Retinal pigment epithelial cell (primary cell): ENCODE measurements around the gene HCFC2.
A peak's percentile ranks its signal among the peaks of the same experiment; 100 is the strongest.

Source experiments
- DNase-seq: peaks from one replicate; pipeline ENCODE4 v3.0.0-alpha.2; 2010; ENCODE audit warnings: low read depth
- H3K4me3 ChIP-seq: 2 replicates; pipeline ENCODE4 v1.5.1; 2011; ENCODE audit warnings: mild to moderate bottlenecking, low read length, control low read depth, moderate library complexity
- TF ChIP-seq, protein P1 (sequence below): conservative IDR thresholded peaks from 2 replicates; pipeline ENCODE4 v1.5.1; 2011; ENCODE audit warnings: low read depth, low read length, control low read depth, inconsistent platforms

HCFC2 gene

DNA sequence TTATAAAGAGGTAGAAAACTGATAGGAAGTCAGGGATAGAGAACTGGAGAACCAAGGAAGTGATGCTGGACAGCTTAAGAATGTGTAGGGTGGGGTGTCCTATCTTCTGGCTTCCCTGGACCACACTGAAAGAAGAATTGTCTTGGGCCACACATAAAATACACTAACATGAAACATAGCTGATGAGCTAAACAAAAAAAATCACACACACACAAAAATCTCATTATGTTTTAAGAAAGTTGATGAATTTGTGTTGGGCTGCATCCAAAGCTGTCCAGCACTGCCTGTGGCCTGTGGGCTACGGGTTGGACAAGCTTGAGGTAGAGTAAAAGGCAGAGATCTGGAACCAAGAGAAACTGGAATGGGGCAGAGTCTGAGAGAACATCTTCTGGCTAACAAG lies 21.8 kb upstream of the HCFC2 start:
- no peak for DNase-seq
- TF ChIP-seq, protein P1, sequence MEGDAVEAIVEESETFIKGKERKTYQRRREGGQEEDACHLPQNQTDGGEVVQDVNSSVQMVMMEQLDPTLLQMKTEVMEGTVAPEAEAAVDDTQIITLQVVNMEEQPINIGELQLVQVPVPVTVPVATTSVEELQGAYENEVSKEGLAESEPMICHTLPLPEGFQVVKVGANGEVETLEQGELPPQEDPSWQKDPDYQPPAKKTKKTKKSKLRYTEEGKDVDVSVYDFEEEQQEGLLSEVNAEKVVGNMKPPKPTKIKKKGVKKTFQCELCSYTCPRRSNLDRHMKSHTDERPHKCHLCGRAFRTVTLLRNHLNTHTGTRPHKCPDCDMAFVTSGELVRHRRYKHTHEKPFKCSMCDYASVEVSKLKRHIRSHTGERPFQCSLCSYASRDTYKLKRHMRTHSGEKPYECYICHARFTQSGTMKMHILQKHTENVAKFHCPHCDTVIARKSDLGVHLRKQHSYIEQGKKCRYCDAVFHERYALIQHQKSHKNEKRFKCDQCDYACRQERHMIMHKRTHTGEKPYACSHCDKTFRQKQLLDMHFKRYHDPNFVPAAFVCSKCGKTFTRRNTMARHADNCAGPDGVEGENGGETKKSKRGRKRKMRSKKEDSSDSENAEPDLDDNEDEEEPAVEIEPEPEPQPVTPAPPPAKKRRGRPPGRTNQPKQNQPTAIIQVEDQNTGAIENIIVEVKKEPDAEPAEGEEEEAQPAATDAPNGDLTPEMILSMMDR = no peak
- no peak overlapping the region for H3K4me3 ChIP-seq

DNA sequence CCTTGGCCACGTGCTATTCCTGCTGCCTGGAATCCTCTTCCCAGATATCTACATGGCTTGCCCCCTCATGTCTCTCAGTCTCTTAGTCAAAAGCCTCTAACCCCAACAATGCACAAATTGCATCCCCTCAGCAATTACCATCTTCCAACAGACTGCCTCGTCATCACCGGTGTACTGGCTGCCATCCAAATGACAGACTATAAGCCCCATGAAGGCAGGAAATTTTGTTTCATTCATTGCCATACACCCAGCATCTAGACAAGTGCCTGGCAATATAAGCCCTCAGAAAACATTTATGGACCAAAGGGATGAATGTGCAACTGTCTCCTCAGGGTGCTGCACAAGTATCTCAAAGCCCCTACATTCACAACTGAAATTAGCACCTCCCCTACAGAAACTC lies 20.2 kb upstream of the HCFC2 start:
- no peak for DNase-seq
- TF ChIP-seq, protein P1 = no peak
- H3K4me3 ChIP-seq = no peak overlapping the region

DNA sequence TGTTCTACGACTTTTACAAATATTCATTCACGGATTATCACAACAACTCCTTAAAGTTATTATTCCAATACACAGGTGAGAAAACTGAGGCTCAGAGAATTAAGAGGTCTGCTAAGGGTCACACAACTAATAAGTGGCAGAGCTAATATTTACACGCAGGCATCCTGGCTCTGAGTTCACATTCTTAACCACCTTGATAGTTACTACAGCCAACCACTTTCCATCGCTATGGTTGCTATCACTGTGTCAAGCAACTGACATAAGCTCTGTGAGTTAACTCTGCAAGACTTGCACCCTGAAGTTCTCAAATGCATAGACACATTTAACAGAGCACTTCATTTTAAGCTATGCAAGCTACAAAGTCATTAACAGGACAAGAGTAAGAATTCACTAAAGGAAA lies 18.0 kb upstream of the HCFC2 start:
- TF ChIP-seq, protein P1 = no peak
- DNase-seq = no peak
- H3K4me3 ChIP-seq = no peak overlapping the region

DNA sequence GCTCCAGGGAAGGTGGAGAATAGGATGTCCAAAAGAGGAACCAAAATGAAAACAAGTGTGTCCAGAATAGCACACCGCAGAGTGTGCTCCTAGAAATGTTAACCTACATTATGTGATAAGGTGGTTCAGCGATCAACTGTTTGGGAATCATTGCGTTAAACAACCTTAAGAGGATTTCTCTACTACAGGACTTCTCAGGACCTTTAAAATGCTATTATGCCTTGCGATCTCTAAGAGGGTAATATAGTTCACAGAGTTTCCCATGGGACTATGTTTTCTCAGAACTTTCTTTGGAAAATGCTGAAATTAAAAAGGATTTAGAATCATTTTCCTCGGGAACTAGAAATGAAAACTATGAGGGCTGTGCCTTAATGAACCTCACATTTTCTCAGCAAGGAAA lies 16.2 kb upstream of the HCFC2 start:
- no peak for DNase-seq
- H3K4me3 ChIP-seq = no peak overlapping the region
- TF ChIP-seq, protein P1 = no peak

DNA sequence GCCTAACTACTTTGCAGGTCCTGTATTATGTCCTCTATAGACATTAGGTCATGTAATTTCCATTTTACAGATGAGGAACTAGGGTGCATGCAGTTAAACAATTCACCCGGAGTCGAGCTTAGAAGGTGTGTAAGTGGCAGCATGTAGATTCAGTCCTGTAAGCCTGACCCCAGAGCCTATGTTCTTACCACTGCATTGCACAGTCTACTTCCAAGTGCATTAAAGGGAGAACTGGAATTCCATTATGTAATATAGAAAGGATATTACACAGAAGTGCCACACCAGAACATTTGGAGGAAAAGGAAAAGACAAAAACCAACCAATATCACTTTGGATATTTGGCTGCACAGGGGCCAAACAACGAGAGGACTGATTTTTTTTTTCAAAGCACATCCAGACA lies 15.5 kb upstream of the HCFC2 start:
- no peak overlapping the region for H3K4me3 ChIP-seq
- no peak for DNase-seq
- TF ChIP-seq, protein P1 = no peak

DNA sequence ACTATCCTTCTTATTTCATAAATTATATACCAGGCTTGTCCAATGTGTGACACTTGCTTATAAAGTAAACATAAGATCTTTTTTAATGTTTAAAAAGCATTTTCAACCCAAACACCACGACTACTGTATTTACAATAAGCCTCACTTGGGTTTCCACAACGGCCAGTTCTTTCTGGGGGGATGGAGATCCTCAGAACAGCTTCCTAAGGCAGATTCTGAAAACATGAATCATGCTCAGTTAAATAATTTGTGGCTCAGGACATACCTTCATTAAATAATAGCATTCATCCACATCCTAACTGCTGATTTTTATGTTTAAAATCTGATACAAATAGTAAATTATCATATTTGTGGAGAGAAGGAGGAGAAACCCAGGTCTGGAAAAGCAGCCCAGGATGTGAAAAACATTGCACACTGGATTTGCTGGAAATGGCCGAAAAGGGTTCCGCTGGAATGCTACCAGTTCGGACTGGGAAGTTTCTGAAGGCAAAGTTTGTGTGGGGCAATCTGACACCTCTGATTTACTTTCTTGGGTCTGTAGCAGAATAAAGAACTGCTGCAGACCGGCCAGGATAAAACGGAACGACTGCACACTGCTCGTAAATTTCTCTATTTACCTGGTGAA lies 14.9 kb upstream of the HCFC2 start:
- TF ChIP-seq, protein P1 = no peak
- DNase-seq = no peak
- peak overlapping the region; percentile 54 for H3K4me3 ChIP-seq

DNA sequence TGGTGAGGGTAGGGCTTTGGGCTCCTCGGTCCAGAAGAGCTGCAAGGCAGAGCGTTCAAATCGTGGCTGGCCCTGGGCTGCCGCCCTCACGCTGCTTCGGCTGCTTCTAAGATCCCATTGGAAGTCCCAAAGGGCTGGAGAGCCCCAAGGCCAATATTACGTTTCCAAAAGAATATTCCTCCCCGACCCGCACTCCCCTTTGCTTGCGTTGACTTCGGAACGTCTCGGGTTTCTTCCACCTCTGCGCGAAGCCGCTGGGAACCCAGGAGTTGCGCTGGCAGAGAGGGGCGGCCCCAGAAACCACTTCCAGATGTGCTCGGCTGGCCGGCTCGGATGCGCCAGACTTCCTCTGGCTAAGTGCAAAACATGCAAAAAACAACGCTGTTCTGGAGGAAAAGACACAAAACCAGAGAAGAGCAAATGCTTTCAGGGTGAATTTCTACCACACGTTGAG lies 14.4 kb upstream of the HCFC2 start, which contains the start of gene GLT8D2:
TSS of gene GLT8D2 (minus strand) at position 285 of the 454 bp plus-strand sequence. CDS start 30,539 bp downstream, outside the sequence.
- peak within 1 kb of the TSS; percentile 54 for H3K4me3 ChIP-seq
- no peak for DNase-seq

More for the DNA sequence above, 14.4 kb upstream of the HCFC2 start, which contains the start of gene GLT8D2:
- TF ChIP-seq, protein P1 = no peak
